Body of pancreas (tissue), 4 donors: ENCODE measurements around the gene ATP13A2. TPM values are rescaled to one million over a fixed set of nuclear protein-coding genes. Genes with fewer than 3 reads are reported as not detected.
A peak's percentile ranks its signal among the peaks of the same experiment; 100 is the strongest.

Experiments used
- ATAC-seq: fragments of 150-250 bp; one replicate; pipeline ENCODE4 v1.9.1; 2016
- DNase-seq, 4 donors: peaks; one replicate each; pipeline ENCODE4 v3.0.0-alpha.2; 2019
- H3K27ac ChIP-seq, 4 donors: fragments of 200-600 bp; sonication (generic); 1 replicate in 3 of 4; 2 replicates in 1 of 4; pipeline versions ENCODE4 v1.5.1 to v1.6.1; 2016 to 2019; ENCODE audit warnings: mild to moderate bottlenecking in 1 of 4, mixed read lengths in 1 of 4, moderate library complexity in 1 of 4
- H3K27me3 ChIP-seq, 2 donors: fragments of 200-600 bp; sonication (generic); one replicate each; pipeline ENCODE4 v1.6.0; 2016; ENCODE audit warnings: mild to moderate bottlenecking in 1 of 2
- H3K36me3 ChIP-seq, 2 donors: fragments of 200-600 bp; sonication (generic); replicated peaks in 1 of 2; 2 replicates each; pipeline ENCODE4 v1.5.1; 2016; ENCODE audit warnings: low read depth in 2 of 2; ENCODE audit not compliant: insufficient read depth in 1 of 2
- H3K4me1 ChIP-seq: fragments of 200-600 bp; sonication (generic); one replicate; pipeline ENCODE4 v1.6.0; 2016
- H3K4me3 ChIP-seq, 2 donors: fragments of 200-600 bp; sonication (generic); 1 replicate in 1 of 2; 2 replicates in 1 of 2; pipeline ENCODE4 v1.5.1; 2016 to 2019
- H3K9me3 ChIP-seq, 3 donors: fragments of 200-600 bp; sonication (generic); 1 replicate in 2 of 3; 2 replicates in 1 of 3; pipeline ENCODE4 v1.5.1; 2016
- POLR2A ChIP-seq, 3 donors: fragments of 450-650 bp; IDR thresholded peaks; one replicate each; pipeline ENCODE4 v1.6.1; 2016; ENCODE audit warnings: antibody characterized with exemption in 3 of 3, mild to moderate bottlenecking in 2 of 3
- WGBS, 2 donors: methylation state at CpG; one replicate each; pipeline ENCODE4 v1.1.5; 2017; 5-methylcytosine and 5-hydroxymethylcytosine counted together
- intact Hi-C: fragments of 100-400 bp; cut with DNase I; formaldehyde crosslinking; loops from one replicate; pipeline ENCODE4 v1.15.1; 2023
- total RNA-seq, 2 donors: library from RNA; depleted of rRNA; stranded (reverse); fragments of >200 nt; gene quantifications; one replicate each; pipeline ENCODE4 v1.1.0, GENCODE V29; 2016
- TF ChIP-seq, protein P1 (sequence below), 7 experiments: fragments of 450-650 bp in 4 of 7; fragments of 200-600 bp in 3 of 7; sonication (generic) in 3 of 7; IDR thresholded peaks; one replicate each; pipeline ENCODE4 v1.5.1; 2016 to 2019; ENCODE audit warnings: antibody characterized with exemption in 7 of 7

ATP13A2 gene
- total RNA-seq, 2 donors from 2014 or later = 56.8 to 61.0 TPM

DNA sequence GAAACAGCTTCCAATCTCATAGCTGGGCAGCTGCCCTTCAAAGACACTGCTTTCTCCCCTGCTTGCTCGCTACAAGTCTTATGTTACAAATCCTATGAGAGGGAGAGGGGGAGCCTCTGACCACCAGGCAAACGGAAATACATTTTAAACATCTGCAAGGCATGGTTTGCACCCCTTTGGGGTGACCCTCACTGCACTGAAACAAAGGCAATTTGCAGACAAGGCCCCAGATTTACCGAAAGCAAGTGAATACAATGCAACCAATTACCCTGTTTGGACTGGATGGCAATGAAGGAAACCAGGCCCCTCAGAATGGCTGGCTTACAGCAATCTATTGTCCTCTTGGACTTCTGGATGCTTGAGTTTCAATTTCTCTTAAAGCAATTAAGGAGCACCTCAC is 11.8 kb upstream of the ATP13A2 start:
- ATAC-seq (no peak), DNase-seq (peak in 1 of 4 donors; percentile 2)
- TF ChIP-seq POLR2A (IDR thresholded peaks at IDR 0.05) = no peak
- TF ChIP-seq, protein P1, sequence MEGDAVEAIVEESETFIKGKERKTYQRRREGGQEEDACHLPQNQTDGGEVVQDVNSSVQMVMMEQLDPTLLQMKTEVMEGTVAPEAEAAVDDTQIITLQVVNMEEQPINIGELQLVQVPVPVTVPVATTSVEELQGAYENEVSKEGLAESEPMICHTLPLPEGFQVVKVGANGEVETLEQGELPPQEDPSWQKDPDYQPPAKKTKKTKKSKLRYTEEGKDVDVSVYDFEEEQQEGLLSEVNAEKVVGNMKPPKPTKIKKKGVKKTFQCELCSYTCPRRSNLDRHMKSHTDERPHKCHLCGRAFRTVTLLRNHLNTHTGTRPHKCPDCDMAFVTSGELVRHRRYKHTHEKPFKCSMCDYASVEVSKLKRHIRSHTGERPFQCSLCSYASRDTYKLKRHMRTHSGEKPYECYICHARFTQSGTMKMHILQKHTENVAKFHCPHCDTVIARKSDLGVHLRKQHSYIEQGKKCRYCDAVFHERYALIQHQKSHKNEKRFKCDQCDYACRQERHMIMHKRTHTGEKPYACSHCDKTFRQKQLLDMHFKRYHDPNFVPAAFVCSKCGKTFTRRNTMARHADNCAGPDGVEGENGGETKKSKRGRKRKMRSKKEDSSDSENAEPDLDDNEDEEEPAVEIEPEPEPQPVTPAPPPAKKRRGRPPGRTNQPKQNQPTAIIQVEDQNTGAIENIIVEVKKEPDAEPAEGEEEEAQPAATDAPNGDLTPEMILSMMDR (IDR thresholded peaks at IDR 0.05) = no peak
- intact Hi-C loops = loop anchor here (10.0 kb wide), 1 partner anchor 49 kb away; no protein-coding TSS in a partner anchor
- Histone ChIP-seq H3K4me1 (peaks cover 23% of the 10 kb centered on the region), H3K27ac (no peak overlapping the region), H3K9me3 (peaks cover 0 to 4% (median 0%) of the 10 kb centered on the region in 3 donors), H3K4me3 (no peak overlapping the region), H3K36me3 (peaks cover 16 to 30% of the 10 kb centered on the region in 2 donors), H3K27me3 (no peaks in the 10 kb centered on the region)
- WGBS, 2 donors = 74 to 78% methylated on average over 3 of the region's 3 CpGs

DNA sequence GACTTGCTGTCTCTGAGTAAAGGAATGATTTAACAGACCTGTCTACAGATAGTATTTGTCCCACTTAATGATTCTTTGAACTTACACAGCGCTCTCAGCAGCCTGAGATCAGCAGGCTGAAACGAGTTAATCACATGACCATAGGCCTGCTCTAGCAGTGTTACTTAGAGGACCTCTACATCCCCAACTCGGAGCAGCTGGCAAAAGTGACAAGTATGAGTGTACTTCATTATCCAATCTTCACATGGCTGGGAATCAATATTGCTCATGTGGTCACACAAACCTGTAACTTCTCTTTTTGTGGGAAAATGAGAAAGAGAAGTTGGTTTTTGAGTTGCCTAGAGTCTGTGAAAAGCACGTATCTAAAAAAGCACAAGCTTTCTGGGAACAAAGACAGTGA is 11.4 kb upstream of the ATP13A2 start:
- 48 to 78% methylated on average over 4 of the region's 4 CpGs for WGBS, 2 donors
- peaks cover 16 to 32% of the 10 kb centered on the region in 2 donors for H3K36me3 ChIP-seq

DNA sequence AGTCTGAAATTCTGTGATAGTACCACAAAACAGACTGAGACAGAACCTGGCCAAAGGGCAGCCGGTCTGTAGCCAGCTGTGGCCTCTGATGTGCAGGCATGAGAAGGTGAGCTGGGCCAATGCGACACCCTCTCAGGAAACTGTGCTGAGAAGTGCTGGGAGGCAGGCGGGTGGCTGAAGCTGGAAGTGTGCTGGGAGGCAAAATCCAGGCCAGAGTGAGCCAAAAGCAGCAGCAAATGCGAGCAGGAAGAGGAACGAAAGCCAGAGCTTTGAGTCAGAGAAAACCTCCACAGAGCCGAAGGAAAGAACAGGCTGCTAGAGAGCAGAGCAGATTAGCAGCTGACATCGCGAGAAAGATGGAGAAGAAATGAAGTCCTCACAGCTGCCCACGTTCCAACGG is 10.2 kb upstream of the ATP13A2 start:
- TF ChIP-seq POLR2A (IDR thresholded peaks at IDR 0.05) = no peak
- TF ChIP-seq, protein P1 (IDR thresholded peaks at IDR 0.05) = no peak
- no peak overlapping the region for H3K27ac ChIP-seq
- 76 to 77% methylated on average over 10 of the region's 10 CpGs for WGBS, 2 donors
- peaks cover 0 to 4% (median 0%) of the 10 kb centered on the region in 3 donors for H3K9me3 ChIP-seq
- DNase-seq (no peak), ATAC-seq (no peak)
- no peaks in the 10 kb centered on the region for H3K27me3 ChIP-seq
- peaks cover 8% of the 10 kb centered on the region for H3K4me1 ChIP-seq
- peaks cover 16 to 32% of the 10 kb centered on the region in 2 donors for H3K36me3 ChIP-seq
- intact Hi-C loops = loop anchor here (10.0 kb wide), 1 partner anchor 47 kb away; no protein-coding TSS in a partner anchor
- no peak overlapping the region for H3K4me3 ChIP-seq

More for the DNA sequence above, 11.4 kb upstream of the ATP13A2 start:
- Histone ChIP-seq H3K27me3 (no peaks in the 10 kb centered on the region), H3K4me1 (peaks cover 18% of the 10 kb centered on the region), H3K4me3 (no peak overlapping the region), H3K27ac (no peak overlapping the region), H3K9me3 (peaks cover 0 to 4% (median 0%) of the 10 kb centered on the region in 3 donors)
- TF ChIP-seq, protein P1 (IDR thresholded peaks at IDR 0.05) = no peak
- no peak for TF ChIP-seq POLR2A (IDR thresholded peaks at IDR 0.05)
- ATAC-seq (no peak), DNase-seq (peak in 1 of 4 donors; percentile 2)
- intact Hi-C loops = loop anchor here (10.0 kb wide), 1 partner anchor 48 kb away; no protein-coding TSS in a partner anchor

DNA sequence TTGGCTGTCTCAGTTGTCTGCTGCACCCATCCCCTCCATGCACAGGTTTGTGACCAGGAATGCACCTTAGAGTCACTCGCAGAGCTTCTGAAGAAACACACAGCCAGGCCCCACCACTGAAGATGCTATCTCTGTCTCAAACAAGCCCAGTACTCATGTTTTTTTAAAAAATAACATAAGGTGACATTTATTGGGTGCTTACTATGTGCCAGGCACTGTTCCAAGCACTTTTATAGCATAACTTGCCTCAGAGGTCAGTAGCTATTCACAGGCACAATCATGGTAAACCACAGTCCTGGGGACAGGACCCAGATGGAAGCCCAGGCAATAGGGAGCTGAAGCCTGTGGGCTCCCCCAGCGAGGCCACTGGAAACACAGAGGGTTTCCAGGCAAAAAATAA is 8.8 kb upstream of the ATP13A2 start:
- Histone ChIP-seq H3K4me3 (no peak overlapping the region), H3K27ac (no peak overlapping the region), H3K27me3 (no peaks in the 10 kb centered on the region), H3K9me3 (peaks cover 0 to 4% (median 0%) of the 10 kb centered on the region in 3 donors), H3K36me3 (peaks cover 16 to 30% of the 10 kb centered on the region in 2 donors), H3K4me1 (peaks cover 7% of the 10 kb centered on the region)
- TF ChIP-seq, protein P1 (IDR thresholded peaks at IDR 0.05) = no peak
- TF ChIP-seq POLR2A (IDR thresholded peaks at IDR 0.05) = no peak
- no peak for DNase-seq
- ATAC-seq = no peak
- WGBS, 2 donors = 97 to 100% methylated on average over 2 of the region's 2 CpGs
- intact Hi-C loops = loop anchor here (10.0 kb wide), 1 partner anchor 46 kb away; no protein-coding TSS in a partner anchor

DNA sequence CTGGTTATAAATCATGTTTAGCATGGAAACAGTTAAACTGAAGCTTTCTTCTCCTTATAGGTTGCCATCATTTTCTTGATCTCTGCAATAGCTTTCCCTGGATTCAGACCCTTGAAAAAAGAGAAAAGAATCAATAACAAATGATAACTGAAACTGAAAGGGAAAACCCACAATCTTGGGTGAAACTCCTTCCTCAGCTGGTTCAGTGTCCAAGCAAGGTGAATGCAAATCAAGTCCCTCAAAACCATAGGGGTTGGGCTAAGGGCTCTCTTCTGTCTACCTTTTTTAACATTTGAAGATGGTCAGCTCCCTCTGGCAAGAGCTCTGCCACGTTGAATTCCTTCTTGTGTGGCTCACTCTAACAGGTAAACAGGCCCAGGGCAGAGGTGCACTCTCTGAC is 7.1 kb upstream of the ATP13A2 start:
- H3K27ac ChIP-seq = no peak overlapping the region
- H3K4me3 ChIP-seq = no peak overlapping the region
- no peaks in the 10 kb centered on the region for H3K27me3 ChIP-seq
- DNase-seq = peak in 1 of 4 donors; percentile 6
- intact Hi-C loops = no loop called here
- WGBS, 2 donors = 7 to 20% methylated on average over 1 of the region's 1 CpG
- TF ChIP-seq, protein P1 (IDR thresholded peaks at IDR 0.05) = no peak
- no peak for TF ChIP-seq POLR2A (IDR thresholded peaks at IDR 0.05)
- peaks cover 16 to 28% of the 10 kb centered on the region in 2 donors for H3K36me3 ChIP-seq
- no peak for ATAC-seq
- H3K4me1 ChIP-seq = no peaks in the 10 kb centered on the region
- H3K9me3 ChIP-seq = peaks cover 0 to 4% (median 0%) of the 10 kb centered on the region in 3 donors
